Measurements from ENCODE around the gene IGDCC3.
A peak's percentile ranks its signal among the peaks of the same experiment; 100 is the strongest.

IGDCC3 gene

DNA sequence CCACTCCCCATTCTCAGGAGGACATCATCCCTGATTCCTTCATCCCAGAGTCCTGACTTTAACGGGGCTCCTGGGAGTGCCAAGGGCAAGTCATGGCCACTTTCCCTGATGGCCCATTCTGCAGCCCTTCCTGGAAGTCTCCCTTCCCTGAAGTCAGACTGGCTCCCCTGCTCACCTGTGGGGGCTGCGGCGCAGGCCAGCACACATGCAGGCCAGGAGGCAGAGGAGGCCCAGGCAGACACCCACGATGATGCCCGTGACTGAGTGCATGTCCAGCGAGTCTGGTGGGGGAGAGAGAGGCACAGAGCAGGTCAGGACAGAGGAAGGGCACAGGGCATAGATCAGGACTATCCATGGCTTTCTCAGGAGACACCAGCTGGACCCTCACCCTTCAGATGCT lies 8.6 kb upstream of the IGDCC3 start:
- no peak for DNase-seq

DNA sequence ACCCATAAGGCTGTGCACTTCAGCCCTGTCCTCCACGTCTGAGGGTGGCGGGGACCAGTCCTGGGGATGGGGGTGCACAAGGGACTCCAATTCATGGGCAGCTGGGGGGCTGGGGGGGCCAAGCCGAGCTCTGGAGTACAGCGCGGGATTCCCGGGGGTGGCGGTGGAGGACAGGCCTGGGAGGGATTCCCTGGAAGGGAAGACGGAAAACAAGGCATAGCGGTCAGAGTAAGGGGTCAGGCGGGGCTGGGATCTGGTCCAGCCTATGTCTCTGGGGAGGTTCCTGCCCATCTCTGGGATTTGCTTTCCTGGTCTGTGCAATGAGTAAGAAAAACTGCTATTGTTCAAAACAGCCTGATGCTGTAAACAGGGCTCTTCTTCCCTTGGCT lies 8.1 kb upstream of the IGDCC3 start:
- no peak for DNase-seq

DNA sequence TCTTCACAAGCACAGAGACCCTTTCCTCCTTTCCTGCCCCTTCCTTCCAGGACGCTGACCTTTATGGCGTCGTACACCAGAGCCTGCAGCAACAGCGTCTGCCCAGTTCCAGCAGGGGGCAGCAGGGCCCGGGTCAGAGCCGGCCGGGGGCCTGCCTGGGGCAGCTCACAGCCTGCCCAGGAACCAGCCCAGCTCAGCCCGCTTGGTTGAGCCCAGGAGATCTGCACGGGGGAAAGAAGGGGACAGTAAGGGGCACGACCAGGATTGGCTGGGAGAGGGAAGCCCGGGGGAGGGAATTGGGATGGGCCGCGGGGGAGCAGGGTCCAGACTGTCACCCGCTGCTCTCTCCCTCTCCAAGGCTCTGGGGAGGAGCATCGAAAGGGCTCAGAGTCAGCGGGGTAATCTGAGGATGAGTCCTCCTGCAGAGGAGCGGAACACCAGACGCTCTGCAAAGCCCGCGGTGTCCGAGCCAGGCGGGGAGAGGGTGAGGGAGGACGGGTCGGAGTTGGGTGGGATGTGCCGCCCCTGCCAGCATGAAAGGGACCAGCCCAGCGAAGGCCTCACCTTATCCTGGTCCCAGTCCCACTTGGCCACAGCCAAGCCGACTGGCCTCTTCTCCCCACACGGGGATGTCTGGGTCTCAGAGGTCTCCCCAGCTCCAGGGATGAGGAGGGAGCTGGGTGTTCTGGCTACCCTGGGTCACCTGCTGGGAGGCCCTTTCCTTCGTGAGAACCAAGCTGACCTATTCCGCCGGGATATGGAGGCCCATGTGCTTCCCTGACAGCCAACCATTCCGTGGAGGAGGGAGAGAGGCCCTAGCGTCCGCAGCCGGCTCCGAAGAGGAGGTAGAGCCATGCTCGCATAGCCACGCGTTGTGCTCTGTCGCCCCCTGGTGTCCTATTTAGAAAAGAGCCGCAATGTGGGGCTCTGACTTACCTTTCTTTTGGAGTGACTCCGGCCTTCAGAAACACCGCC lies 7.4 kb upstream of the IGDCC3 start:
- DNase-seq, result peak; percentile 95

DNA sequence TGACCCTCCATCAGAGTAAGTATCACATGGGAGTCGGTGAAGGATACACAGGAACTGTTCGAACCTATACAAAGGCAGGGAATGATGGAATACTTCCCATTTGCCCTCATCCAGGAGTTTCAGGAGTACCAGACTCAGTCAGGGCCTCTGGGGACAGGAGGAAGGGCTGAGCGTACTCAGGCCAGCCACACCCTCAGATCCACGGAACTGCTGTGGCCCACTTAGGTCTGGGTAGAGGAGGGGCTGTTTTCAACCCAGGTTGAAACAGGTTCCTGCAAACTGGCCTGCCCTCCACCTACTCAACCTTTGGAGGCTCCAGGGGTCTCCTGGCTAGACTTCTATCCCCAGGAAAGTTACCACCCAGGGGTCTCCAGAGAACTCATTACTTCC lies 6.7 kb upstream of the IGDCC3 start:
- no peak for DNase-seq

DNA sequence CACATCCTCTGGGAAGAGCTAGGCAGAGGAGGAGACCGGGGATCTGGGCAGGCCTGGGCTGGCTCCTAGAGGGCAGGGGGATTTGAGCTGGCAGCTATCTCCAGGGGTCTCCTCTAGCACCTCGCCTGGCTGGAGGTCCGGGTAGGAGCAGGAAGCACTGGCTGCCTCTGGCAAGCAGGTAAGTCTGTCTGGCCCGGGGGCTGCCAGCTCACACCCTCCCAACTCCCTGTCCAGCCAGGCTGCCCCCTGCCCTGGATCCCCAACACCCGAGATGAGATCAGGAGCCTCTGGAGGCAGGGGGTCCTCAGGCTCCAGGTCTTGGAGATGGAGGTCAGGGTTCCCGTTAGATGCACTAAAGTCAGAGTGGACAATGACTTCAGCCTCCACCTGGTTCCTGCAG lies 6.2 kb upstream of the IGDCC3 start:
- no peak for DNase-seq

DNA sequence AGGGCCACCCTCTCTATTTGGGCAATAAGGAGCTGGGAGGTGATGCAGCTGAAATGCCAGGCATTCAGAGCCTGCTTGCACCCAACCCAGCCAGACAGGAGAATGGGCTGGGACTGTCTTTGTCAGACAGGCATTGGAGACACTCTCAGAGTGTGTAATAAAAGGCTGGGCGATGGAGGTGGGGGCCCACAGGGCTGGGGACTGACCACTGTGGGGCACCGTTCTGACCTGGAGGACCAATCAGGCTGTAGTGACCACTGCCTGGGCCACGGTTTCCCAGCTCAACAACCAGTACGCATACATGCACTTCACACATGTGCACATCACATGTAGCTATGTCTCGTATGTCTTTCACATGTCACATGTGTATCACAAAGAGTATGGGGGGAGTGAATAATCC lies 5.7 kb upstream of the IGDCC3 start:
- DNase-seq, result no peak

DNA sequence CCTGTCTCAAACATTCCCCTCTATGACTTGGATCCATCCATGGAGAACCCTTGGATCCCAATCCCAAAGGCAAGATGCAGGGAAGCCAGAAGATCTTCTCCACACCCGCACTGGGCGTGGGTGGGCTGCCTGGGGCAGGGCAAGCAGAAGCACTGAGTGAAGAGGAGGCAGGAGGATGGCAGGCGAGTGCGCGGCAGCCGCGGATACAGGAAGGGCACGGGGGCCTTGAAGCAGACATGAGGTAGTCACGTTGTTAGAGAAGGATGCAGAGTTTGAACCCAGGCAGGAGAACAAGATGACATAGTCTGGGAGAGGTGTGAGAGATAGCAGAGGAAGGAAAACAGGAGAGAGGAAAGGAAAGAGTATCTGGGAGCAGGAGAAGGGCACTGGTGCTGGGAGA lies 5.1 kb upstream of the IGDCC3 start:
- DNase-seq, result no peak

DNA sequence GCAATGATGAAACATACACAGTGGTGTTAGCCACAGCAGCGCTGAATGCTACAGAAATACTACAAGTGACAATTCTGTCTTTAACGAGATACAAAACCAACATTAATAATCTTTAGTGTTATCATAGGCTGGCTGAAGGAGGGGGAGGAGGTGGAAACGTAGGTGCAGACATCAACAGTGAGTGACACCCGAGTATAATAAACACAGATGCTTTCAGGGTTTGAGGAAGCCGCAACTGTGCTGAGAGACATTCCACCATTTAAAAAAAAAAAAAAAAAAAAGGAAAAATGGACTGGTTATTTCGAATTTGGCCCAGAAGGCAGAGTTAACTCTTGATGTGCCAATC lies 4.3 kb upstream of the IGDCC3 start:
- no peak for DNase-seq

DNA sequence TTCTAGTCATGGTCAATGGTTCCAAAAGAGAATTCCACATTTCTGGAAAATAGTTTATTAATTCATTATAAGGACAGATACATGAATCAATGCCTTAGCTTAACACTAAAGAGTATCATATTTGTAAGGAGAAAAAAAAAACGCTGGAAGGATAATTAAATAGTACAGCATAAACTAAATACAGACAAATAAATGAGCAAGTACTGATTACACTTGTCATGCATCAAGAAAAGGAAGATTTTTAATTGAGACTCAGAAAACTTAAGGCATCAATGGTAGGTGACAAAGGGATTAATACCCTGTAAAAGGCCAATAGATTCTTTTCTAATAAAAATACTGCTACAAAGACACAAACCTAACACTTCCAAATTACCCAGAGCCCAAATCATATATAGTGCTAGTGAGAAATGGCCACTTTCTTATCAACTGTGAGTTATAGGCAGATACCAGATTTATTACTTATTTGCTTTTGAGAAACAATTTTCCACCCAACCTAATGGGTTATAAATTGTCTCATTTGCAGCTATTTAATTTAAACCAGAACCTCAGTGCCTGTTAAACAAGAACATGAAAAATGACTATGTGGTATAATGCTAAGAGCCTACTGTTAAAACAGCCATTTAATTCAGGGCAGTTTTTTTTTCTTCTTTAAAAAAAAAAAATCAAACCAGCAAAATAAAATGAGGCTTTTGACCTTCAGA lies 3.8 kb upstream of the IGDCC3 start:
- DNase-seq, result no peak

DNA sequence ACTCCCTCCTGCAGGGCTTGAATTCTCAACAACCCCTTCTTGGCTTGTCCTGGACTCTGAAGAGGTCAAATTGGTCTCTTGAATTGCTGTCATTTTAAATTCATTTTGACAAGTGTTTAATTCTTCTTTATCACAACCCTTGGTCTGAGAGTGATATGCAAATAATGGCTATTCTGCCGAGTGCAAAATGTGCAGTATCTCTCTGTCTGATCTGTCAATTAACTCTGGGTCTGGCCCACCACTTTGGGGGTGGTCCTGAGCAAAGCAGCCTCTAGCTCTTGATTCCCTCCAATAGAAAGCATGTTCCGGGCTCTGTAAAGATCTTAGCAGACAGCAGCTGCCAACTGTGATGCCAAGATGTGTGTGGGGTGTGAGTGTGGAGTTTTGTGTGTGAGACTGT lies 2.2 kb upstream of the IGDCC3 start:
- no peak for DNase-seq

DNA sequence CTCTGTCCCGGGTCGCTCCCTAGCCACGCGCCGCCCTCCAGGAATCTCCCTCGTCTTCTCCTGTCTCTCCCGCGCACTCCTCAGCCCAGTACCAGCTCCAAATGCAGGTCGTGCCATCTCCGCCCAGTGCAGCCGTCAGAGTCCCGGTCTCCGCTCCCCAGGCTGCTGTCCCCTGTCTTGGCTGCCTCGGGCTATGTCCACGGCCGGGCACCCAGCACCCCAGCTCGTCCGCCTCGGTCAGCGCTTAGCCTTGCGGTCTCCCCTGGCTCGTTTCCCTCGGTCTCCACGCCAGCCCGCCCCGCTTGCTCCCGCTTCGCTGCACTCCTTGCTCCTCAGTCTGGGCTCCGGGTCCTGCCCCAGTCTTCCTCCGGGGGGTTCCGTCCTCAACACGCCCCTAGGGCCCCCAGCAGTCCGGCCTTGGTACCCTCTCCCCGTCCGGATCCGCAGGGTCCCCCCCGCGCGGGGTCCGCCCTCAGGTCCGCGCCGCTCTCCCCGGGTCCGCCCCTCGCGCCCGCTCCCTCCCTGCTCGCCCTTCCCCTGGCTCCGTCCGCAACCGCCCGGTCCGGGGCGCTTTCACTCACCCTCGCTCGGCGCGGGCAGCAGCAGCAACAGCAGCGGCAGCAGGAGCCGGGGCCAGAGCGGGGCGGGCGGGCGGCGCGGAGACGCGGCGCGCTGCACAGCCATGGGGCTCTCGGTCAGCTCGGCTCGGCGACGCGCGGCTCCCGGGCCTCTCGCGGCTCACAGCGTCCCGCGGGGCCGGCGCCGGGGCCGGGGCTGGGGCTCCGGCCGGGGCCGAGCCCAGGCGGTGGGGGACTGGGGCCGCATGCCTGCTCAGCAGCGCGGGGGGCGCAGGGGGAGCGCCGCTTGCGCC lies 462 bp downstream of the IGDCC3 start:
- DNase-seq, result peak; percentile 78

DNA sequence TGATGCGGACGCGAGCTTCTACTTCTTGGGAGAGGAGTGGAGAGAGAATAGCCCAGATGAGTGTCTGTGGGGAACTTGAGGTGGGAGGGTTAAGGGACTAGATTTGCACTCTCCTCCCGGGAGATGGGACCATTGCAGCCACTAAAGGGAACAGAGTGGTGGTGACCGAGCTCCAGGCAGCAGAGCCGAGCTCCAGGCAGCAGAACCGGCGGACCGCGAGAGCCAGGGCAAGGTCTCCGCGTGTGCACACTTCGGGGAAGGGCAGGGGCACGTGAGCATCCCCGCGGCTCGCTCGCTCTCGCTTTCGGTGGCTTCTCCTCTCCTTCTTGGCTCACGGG lies 1.1 kb downstream of the IGDCC3 start:
- no peak for DNase-seq

DNA sequence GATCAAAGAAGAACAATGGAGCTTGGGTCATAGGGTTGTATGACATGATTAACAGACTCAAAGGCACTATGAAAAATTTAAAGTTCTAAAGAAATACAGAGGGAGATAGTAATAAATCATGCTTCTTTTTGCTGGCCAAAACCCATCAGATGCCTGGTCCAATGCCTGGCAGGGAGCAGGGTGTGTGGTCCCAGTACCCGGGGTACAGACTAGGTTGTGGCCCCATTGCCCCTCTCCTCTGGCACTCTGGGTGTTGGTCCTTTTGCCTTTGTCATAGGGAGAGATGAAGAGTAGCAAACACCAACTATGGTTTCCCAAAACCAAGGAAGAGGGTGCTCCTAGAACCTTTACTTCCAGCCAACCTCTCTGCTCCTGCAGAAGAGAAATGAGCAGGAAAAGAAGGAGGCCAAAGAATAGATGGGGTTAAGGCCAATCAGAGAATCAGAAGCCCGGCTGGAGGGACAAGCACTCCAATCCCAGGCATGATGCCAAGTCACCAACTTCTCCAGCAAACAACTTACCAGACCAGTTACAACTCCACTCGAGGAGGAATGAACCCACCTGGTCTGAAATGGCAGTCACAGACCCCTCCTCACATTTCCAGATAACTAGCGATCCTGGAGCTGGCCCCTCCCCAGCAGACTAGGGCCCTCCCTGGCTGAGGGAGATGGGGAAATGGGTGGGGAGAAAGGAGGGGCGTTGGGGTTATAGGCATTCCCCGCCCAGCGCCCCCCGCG lies 1.8 kb downstream of the IGDCC3 start:
- DNase-seq, result peak; percentile 25

DNA sequence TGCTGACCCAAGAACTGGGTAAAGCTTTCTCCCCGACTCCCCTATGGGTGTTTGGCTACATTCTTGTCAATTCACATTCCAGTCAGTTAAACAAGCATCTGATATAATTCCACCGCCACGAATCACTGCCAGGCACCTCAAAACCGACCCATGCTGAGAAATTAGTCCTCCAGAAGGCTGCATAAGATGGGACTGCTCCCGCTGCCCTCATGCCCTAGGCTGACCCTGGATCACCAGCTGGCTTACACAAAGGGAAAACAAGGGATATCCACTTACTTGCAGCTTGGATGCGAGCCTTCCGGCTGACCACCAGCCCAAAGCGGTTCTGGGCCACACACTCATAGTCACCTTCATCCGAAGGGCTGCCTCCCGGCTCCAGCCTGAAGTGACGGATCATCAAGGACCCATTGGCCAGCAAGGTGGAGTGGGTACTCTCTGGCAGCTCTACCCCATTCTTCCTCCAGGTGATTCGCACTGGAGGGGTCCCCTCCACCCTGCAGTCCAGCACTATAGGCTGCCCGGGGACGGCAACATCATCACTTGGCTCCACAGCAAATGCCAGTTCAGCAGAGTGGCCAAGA lies 2.9 kb downstream of the IGDCC3 start:
- peak; percentile 80 for DNase-seq

DNA sequence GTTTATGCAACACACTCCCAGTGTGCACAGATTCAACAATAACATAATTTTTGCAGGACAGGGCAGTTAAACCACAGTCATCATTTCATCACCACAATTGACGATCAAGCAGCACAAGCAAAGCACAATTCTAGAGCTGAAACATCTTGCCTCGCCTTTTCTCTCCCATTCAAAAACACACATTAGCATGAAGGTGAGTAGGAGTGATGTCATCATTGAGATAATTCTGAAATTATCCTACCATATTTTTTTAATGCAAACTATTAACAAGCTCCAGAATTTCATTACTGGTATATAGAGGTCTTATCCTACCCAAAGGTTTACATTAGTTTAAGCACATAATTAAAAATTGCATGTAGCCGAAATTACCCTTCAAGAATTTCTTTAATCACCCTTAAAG lies 3.5 kb downstream of the IGDCC3 start:
- no peak for DNase-seq

DNA sequence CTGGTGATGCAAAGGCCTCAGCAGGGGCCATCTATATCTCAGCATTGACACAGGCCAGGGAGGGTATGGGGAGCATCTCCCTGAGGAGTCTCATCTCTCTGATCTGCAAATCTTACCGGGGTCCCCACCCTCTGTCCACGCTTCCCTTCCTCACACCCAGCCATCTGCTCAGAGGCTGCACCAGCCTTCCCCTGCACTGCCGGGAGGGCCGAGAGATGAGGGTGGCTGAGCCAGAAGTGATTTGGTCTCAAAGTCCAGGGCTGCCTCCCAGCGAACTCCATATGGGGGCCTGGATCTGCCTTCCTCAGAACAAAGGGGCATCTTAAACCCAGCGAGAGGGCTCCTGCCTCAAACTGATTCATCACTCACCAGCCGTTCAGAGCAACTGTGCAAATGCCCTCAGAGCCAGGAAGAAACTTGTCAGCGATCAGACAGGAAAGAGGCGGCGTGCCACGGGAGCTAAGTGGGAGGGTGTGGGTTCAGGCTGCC lies 4.6 kb downstream of the IGDCC3 start:
- peak; percentile 54 for DNase-seq

DNA sequence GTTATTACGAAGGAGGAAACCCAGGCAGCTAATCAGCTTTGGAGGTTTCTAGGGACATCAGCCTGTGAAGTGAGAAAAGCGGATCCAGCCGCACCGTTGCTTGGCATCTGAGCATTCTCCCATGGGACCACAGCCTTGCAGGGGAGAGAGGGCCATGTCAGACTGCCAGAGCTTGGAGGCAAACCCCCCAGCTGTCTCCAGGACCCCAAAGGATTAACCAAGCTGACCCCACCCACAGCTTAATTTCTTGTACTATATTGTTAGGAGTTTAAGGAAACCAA lies 5.1 kb downstream of the IGDCC3 start:
- DNase-seq, result no peak

DNA sequence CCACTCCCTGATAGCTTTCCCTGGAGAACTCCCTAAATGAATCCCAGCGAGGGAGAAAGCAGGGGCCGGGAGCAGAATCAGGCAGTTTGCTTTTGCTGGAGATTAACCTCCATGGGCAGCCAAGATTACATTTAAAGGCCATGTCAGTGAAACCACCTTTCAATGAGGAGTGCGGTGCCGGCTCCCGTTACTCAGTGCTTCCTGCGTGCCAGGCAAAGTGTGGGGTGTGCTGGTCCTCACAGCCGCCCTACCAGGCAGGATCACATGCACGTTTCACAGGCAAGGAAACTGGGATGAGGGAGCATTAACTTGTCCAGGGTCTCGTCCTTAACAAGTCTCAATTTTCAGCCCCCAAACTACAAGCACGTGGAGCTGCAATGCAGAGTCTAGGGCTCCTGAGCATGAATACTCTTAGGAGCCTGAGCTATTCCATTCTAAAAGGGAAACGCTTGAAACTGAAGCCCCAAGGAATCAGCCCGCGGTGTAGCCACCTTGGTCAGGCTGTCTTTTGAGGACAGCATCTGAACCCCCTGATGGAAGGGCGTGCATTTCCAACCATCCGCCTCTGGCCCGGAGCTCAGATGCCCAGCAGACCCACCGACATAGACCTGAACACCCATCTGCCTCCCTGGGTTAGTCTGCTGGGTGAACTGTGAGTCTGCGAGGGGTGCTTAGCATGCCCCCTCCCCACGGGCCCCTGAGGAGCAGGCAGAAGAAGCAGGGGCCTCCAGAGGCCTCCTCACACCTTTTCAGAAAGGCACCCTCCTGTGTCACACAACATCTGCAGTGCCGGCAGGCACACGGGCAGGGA lies 5.6 kb downstream of the IGDCC3 start:
- no peak for DNase-seq

DNA sequence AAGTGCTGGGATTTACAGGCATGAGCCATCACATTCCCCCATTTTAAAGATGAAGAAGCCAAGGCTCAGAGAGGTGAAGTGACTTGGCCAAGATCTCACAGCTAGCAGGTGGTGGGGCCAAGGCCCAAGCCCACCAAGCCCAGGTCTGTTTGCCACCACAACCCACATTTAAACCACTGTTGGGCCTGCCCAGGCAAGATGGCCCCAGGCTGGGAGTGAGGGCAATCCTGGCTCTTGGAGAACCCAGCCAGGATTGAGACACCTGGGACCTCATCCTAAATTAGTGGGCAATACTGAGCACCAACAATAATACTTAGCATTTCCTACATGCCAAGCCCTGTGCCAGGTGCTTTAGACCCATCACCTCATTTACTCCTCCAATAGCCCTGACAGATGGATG lies 6.9 kb downstream of the IGDCC3 start:
- DNase-seq, result no peak

DNA sequence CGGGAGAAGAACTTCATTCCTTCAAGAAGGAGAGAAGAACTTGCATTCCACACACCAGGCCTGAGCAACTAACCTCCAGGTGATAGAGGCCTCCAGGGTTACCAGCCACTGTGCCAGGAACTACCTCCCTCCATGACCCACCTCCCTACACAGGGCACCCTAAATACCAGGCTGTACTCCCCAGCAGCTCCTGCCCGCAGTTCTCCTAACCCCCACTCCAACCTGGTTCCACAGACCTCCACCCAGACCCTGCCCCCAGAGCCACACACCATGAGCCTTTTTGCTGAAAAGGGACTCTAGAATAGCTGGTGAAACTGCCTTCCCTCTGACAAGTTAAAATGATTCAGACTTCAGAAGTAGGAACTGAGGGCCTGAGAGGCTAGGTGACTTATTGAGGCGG lies 8.2 kb downstream of the IGDCC3 start:
- peak; percentile 57 for DNase-seq

DNA sequence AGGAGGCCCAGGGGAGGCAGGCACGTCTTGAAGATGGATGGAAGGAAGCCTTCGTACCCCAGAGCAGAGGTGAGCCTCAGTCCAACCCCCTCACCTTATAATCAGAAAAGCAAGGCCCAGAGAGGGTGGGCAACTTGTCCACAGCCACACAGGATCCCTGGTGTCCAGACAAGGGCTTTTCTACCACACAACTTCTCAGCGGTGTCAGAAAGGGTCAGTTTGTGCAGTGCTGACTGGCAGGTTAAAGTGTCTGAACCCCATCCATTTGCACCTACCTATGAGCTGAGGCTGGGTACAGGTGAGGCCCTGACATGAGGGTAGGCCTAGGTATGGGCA lies 8.6 kb downstream of the IGDCC3 start:
- DNase-seq, result no peak

Data from islet precursor cell (in vitro differentiated cells).